DMS 273 (cell line): ENCODE results near the gene PLEKHG2.
A peak's percentile ranks its signal among the peaks of the same experiment; 100 is the strongest.

ENCODE experiments used
- DNase-seq: peaks from one replicate; lab custom pipeline; 2025; ENCODE audit not compliant: unreplicated experiment; lab: John Stamatoyannopoulos, UW

The PLEKHG2 gene

GRCh38 chr19:39420769-39421168, 8.3 kb downstream of the PLEKHG2 start:
- no peak for DNase-seq

DNA sequence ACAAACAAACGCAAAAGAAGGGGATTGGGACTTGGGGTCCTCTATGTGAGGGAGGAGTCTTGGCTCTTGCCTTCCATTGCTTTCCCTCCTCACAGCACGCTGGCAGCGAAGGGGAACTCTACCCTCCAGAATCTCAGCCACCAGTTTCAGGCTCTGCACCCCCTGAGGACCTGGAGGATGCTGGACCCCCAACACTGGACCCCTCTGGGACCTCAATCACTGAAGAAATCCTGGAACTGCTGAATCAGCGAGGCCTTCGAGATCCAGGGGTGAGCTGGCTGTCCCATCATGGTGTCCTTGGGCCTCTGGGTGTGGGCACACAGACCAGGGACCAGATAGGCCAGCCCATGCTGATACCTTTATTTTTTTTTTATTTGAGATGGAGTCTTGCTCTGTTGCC, 9.6 kb downstream of the PLEKHG2 start:
- no peak for DNase-seq

- no peak for DNase-seq
Measured at GRCh38 chr19:39423258-39424086, 11.0 kb downstream of the PLEKHG2 start.

DNA sequence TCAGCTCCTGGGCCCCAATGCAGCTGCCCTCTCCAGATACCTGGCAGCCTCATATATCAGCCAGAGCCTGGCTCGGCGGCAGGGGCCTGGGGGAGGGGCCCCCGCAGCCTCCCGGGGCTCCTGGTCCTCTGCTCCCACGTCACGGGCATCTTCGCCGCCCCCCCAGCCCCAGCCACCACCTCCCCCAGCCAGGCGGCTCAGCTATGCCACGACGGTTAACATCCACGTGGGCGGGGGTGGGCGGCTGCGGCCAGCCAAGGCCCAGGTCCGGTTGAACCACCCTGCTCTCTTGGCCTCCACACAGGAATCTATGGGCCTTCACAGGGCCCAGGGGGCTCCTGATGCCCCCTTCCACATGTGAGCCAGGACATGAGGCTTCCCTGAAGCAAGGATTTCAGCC, 12.5 kb downstream of the PLEKHG2 start:
- no peak for DNase-seq

GRCh38 chr19:39425744-39426143, 13.3 kb downstream of the PLEKHG2 start:
- no peak for DNase-seq

- no peak for DNase-seq
Measured at GRCh38 chr19:39426170-39426569, 13.7 kb downstream of the PLEKHG2 start.

- DNase-seq: no peak
Measured at GRCh38 chr19:39427707-39428106, 15.2 kb downstream of the PLEKHG2 start.

GRCh38 chr19:39428283-39429112, 16.0 kb downstream of the PLEKHG2 start:
- peak; percentile 62 for DNase-seq

GRCh38 chr19:39430675-39431593, 18.5 kb downstream of the PLEKHG2 start:
- DNase-seq: peak; percentile 78

DNA sequence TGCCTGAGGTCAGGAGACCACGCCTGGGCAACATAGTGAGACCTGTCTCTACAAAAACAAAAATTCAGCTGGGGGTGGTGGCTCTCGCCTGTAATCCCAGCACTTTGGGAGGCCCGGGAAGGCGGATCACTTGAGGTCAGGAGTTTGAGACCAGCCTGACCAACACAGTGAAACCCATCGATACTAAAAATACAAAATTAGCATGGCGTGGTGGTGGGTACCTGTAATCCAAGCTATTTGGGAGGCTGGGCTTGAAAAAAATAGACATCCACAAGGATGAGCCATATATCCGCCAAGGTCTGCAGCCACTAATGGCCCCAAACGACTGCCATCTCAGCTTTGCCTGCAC, 20.2 kb downstream of the PLEKHG2 start:
- DNase-seq: no peak

DNA sequence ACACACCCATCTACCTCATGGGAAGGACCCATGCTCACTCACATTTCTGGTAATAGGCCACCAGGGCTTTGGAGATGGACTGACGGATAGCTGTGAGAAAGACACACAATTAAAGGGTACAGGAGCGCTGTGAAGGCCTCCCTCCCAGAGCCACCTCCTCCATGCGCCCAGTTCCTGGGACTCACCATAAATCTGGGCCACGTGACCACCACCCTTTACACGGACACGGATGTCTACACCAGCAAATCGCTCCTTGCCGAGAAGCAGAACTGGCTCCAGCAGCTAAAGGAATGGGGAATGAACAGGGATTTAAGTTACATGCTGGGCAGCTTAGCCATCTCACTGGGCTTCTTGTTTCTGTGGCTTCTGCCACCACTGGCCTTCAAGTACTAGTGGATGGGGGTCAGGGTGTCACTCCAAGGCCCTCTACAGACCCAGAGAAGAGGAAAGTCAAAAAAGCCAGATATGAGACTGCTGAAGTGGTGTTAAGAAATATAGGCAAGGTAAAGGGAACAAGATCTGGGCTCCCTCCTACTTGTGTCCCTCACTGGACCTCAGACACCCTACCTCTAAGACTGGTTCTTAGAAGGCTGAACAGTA, 21.1 kb downstream of the PLEKHG2 start:
- DNase-seq: no peak

- no peak for DNase-seq
Measured at GRCh38 chr19:39434123-39435076, 21.9 kb downstream of the PLEKHG2 start.

- DNase-seq: peak; percentile 100
Measured at GRCh38 chr19:39435499-39436349, 23.3 kb downstream of the PLEKHG2 start, which contains the start of gene RPS16. Gene RPS16 (minus strand): TSS chr19:39435949. CDS start chr19:39435895, 54 bp downstream.

DNA sequence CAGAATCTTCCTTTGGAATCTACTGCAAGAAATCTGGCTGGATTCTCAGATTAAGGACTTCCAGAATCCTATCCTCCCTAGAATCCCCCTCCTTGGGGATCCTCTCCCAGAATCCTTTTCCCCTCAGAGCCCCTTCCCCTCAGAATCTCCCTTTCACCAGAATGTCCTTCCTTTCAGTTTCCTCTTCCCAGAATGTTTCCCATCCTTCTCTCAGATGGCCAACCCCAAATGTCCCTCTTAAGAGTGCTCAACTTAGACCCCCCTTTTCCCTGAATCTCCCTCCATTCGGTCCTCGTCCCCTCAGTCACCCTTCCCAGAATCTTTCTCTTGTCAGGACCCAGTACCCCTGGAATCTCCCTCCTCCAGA, 23.9 kb downstream of the PLEKHG2 start:
- no peak for DNase-seq

- DNase-seq: no peak
Measured at GRCh38 chr19:39438270-39438934, 25.9 kb downstream of the PLEKHG2 start.

DNA sequence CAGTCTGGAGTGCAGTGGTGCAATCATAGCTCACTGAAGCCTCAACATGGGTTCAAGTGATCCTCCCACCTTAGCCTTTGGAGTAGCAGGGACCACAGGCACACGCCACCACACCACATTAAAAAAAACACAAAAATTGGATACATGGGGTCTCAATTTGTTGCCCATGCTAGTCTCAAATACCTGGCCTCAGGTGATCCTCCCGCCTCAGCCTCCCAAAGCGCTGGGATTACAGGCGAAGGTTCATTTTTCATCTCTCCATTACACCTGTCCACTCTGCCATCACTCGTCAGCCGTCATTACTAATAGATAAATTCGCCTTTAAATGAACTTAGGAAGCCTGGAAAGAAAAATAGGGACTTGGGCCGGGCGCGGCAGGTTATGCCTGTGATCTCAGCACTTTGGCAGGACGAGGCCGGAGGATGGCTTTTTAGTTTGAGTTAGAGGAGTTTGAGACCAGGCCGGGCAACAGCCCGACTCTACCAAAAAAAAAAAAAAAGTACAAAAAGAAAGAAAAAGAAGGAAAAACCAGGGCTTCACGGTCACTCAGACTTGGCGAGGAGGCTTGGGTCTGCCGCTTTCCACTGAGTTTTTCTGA, 32.2 kb downstream of the PLEKHG2 start:
- peak; percentile 64 for DNase-seq

GRCh38 chr19:39445196-39446111, 33.0 kb downstream of the PLEKHG2 start, which contains the start of gene SUPT5H:
Gene SUPT5H (plus strand): TSS chr19:39445582. CDS start chr19:39445891, 309 bp downstream.
- peak; percentile 99 for DNase-seq
